Stromal cell of bone marrow (primary cell): Measurements from ENCODE around the gene DHDH.

Experiments
- DNase-seq: peaks from one replicate; pipeline ENCODE4 v3.0.0-alpha.2; 2012; ENCODE audit warnings: low read depth

Gene DHDH

GRCh38 chr19:48992581-48993174 is 59.2 kb downstream of the DHDH start:
- no peak for DNase-seq

DNA sequence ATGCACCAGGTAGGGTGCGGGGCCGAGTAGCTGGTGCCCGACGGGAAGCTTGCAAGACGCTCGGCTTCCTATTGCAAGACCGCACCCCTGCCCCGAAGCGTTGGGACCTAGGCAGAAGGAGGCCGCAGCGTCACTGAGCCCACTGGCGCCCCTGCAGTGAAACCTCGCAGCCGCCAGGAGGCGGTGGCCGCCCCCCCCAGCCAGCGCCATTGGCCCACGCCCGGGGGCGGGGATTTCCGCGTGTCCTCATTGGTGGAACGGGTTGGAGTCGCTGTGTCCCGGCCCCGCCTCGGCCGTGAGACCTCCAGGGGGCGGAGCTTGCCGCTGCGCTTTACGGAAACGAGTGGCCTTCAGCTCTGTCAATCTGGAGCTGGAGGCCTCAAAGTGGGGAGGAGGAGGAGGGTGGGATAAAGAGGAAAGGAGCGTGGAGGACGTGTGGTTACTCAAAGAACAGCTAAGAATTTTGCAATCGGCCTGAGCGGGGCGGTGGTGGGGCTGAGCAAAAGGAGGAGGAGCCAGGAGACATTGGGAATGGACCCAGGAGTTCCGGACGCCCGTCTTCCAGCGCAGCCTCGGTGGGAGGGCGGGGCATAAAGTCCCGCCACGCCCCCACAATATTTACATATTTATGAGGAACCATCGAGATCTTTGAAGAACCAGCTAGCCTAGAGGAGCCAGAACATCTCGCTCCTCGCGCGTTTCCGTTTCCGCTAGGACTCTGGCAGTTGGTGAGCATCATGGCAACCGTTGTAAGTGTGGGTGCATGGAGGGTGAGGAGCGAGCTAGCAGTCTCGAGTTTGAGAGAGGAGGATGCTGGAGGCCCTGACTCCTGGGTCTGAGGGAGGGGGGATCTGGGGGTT is 59.9 kb downstream of the DHDH start, which contains the start of the genes GYS1 and RUVBL2:
Gene GYS1, minus strand, starts transcription at position 135 of the 860 bp plus-strand sequence. CDS start 197 bp downstream, outside the sequence.
Gene RUVBL2, plus strand, starts transcription at position 713 of the 860 bp plus-strand sequence. Its CDS starts 25 bp downstream, at position 738.
- peak; percentile 99 for DNase-seq

DNA sequence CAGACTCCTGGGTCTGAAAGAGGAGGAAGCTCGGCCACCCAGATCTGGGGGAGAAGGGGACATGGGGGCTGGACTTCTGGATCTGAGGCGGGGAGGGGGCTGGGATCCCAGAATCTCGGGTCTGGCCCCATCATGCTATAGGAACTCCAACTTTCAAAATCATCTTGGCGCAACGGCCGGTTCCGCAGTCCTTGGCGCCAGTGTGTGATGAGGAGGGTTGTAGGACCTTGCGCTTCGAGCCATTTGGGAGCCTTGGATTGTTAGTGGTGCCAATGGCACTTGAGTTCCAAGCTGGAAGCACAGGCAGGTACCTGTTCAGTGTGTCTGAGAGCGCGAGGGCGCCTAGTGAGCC is 60.5 kb downstream of the DHDH start:
- no peak for DNase-seq
